Superior temporal gyrus (tissue), 1 donor: ENCODE results near the gene CALHM4.

Source experiments
- DNase-seq: peaks from one replicate; pipeline ENCODE4 v3.0.0-alpha.2; 2016; ENCODE audit errors: extremely low spot score

The CALHM4 gene

GRCh38 chr6:116553451-116553850 is at the start of gene CALHM4:
Gene CALHM4 (plus strand): TSS chr6:116553751. CDS start chr6:116553794, 43 bp downstream.
- no peak for DNase-seq

GRCh38 chr6:116507324-116507723 is 46.2 kb upstream of the CALHM4 start:
- no peak for DNase-seq

GRCh38 chr6:116508527-116508926 is 45.0 kb upstream of the CALHM4 start:
- DNase-seq: no peak

GRCh38 chr6:116511424-116512110 is 42.0 kb upstream of the CALHM4 start, which contains the start of gene CALHM5:
Gene CALHM5 (plus strand): TSS chr6:116511639. CDS start chr6:116511697, 58 bp downstream.
- no peak for DNase-seq

GRCh38 chr6:116512111-116512559 is 41.4 kb upstream of the CALHM4 start:
- DNase-seq: no peak

- no peak for DNase-seq
Observed at GRCh38 chr6:116512734-116513133, 40.8 kb upstream of the CALHM4 start.

GRCh38 chr6:116513224-116513875 is 40.2 kb upstream of the CALHM4 start:
- no peak for DNase-seq

- DNase-seq: no peak
Observed at GRCh38 chr6:116514111-116514510, 39.4 kb upstream of the CALHM4 start.

- no peak for DNase-seq
Observed at GRCh38 chr6:116515141-116515540, 38.4 kb upstream of the CALHM4 start.

GRCh38 chr6:116518621-116519368 is 34.8 kb upstream of the CALHM4 start:
- no peak for DNase-seq

GRCh38 chr6:116522896-116523295 is 30.7 kb upstream of the CALHM4 start:
- no peak for DNase-seq

- no peak for DNase-seq
Observed at GRCh38 chr6:116524236-116524635, 29.3 kb upstream of the CALHM4 start.

- DNase-seq: no peak
Observed at GRCh38 chr6:116528133-116528532, 25.4 kb upstream of the CALHM4 start.

- no peak for DNase-seq
Observed at GRCh38 chr6:116528780-116529179, 24.8 kb upstream of the CALHM4 start.

GRCh38 chr6:116529466-116530290 is 23.9 kb upstream of the CALHM4 start:
- DNase-seq: no peak

GRCh38 chr6:116530436-116530835 is 23.1 kb upstream of the CALHM4 start:
- no peak for DNase-seq

- DNase-seq: peak; percentile 77
Observed at GRCh38 chr6:116531675-116532570, 21.6 kb upstream of the CALHM4 start.

- DNase-seq: no peak
Observed at GRCh38 chr6:116533233-116533957, 20.2 kb upstream of the CALHM4 start.

- no peak for DNase-seq
Observed at GRCh38 chr6:116535109-116535508, 18.4 kb upstream of the CALHM4 start.

GRCh38 chr6:116536216-116536621 is 17.3 kb upstream of the CALHM4 start:
- peak; percentile 85 for DNase-seq
